AG04450 (cell line): ENCODE data around the gene HTR3B. TPM values are rescaled to one million over a fixed set of nuclear protein-coding genes. Genes with fewer than 3 reads are reported as not detected.

ENCODE experiments used
- CTCF ChIA-PET: fragments of 300-600, 350-600 bp; formaldehyde crosslinking; extraction: SDS; loops from one replicate; lab custom pipeline; 2022; ENCODE audit warnings: antibody characterized with exemption, inconsistent platforms; lab: Charles Lee
- POLR2A ChIA-PET: fragments of 350-600 bp; formaldehyde crosslinking; extraction: SDS; loops from one replicate; lab custom pipeline; 2021; ENCODE audit warnings: antibody characterized with exemption, inconsistent platforms; lab: Yijun Ruan, JAX
- DNase-seq: peaks from one replicate; pipeline ENCODE4 v3.0.0-alpha.2; 2011; ENCODE audit warnings: low read depth, low spot score
- H3K27ac ChIP-seq: one replicate; pipeline ENCODE4 v1.5.1; 2012; ENCODE audit warnings: low read depth, low read length, control low read depth
- H3K27me3 ChIP-seq: one replicate; pipeline ENCODE4 v1.6.0; 2012; ENCODE audit warnings: low read length; ENCODE audit not compliant: control insufficient read depth, insufficient read depth
- H3K4me3 ChIP-seq: 2 replicates; pipeline ENCODE4 v1.5.1; 2011; ENCODE audit warnings: mild to moderate bottlenecking, low read depth, low read length, control low read depth
- H3K9me3 ChIP-seq: 2 replicates; pipeline ENCODE4 v1.5.1; 2012; ENCODE audit warnings: low read length; ENCODE audit not compliant: control insufficient read depth, insufficient read depth
- CTCF ChIP-seq: IDR thresholded peaks from 2 replicates; pipeline ENCODE4 v1.5.1; 2011; ENCODE audit warnings: low read depth, low read length, control low read depth, inconsistent platforms
- polyA minus RNA-seq: library from RNA; depleted of rRNA, polyadenylated mRNA; stranded (reverse); fragments of >200 nt; gene quantifications from 2 replicates; pipeline ENCODE4 v1.2.3, GENCODE V29; 2011; rRNA and poly(A)+ RNA removed
- polyA plus RNA-seq: library from polyadenylated mRNA; depleted of rRNA; stranded (reverse); fragments of >200 nt; gene quantifications from 2 replicates; pipeline ENCODE4 v1.2.3, GENCODE V29; 2011; rRNA removed

The HTR3B gene
- polyA plus RNA-seq: not detected in 2 replicates
- not detected in 2 replicates for polyA minus RNA-seq

DNA sequence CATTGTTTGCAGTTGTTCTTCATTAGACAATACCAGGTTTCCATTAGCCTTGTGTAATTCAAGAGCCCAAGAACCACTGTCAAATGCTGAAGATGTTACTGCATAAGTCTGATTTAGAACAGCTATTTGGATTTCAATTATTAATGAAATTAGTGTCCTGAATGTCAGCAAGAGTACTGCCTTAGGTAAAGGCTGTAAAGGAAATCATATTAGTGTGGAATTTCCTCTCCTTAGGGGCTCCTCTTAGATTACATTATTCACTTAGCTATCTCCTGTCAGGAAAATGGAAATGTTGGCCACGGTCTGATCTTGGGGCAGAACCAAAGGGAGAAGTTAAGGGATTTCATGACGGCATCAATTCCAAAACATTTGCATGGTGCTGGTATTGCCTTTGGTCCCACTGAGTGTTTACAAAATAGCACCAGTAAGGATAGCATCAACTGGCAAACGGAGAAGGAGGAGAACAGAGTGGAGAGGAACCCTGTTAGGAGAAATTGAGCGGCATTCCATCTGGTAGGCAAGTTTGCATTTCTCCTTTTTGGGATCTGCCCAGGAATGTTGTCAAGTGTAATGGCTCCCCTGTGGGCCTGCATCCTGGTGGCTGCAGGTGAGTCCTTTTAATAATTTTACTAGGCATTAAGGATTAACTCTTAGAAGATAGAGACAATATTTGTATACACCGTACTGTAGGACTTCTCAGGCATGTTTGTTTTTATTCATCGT is at the start of gene HTR3B:
HTR3B (plus strand) TSS at position 418 of the 723 bp plus-strand sequence; CDS start at position 556, 138 bp downstream.
- POLR2A ChIA-PET: no interaction called here
- DNase-seq: no peak
- TF ChIP-seq CTCF: no peak
- Histone ChIP-seq H3K4me3 (no peak within 1 kb of the TSS), H3K9me3 (no peaks in the 10 kb centered on the region), H3K27ac (no peak within 1 kb of the TSS), H3K27me3 (no peaks in the 10 kb centered on the region)
- CTCF ChIA-PET: interaction anchor here (0.7 to 4.3 kb wide), 2 partner anchors 8 to 357 kb away, joined by 3 to 30 read pairs; no protein-coding TSS in a partner anchor

GRCh38 chr11:113855803-113856202 is 48.8 kb upstream of the HTR3B start:
- no peaks in the 10 kb centered on the region for H3K9me3 ChIP-seq
- TF ChIP-seq CTCF: no peak
- CTCF ChIA-PET: interaction anchor here (0.5 to 0.8 kb wide), 2 partner anchors 15 to 49 kb away, joined by 3 read pairs; no protein-coding TSS in a partner anchor
- H3K4me3 ChIP-seq: no peak overlapping the region
- H3K27me3 ChIP-seq: no peaks in the 10 kb centered on the region
- POLR2A ChIA-PET: no interaction called here
- no peak overlapping the region for H3K27ac ChIP-seq
- DNase-seq: no peak

DNA sequence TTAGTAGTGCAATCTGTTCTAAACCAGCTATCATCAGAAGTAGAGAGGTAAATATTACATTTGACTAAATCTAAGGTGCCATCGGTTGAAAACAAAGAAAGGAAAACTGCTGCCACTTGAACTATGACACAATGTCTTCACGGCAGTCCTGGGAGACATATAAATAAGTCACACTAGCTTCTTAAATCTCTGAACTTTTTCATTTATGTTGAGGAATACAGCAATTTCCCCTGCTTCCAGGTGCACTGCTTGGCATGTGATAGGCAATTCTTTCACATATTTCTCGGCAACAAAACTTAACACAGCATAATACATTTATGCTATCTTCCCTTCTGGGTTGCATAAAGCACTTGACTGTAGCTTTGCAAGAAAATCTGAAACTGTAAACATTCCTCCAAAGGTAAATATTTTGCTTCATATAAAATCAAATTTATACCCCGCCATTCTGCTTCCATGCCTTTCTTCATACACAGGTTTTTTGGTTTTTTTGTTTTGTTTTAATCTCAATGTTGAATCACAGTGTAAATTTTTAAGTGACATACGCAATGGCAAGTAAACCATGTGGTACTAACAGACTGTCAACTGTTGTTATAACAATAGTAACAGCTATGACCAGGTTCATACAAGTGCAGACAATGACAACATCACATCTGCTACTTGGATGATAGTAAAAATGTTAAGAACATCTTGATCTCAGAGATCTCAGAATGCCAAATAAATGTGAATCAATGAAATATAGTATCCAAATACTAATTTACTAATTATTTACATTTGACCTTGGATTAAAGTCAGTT is 47.4 kb upstream of the HTR3B start:
- Histone ChIP-seq H3K27me3 (no peaks in the 10 kb centered on the region), H3K27ac (no peak overlapping the region), H3K4me3 (no peak overlapping the region), H3K9me3 (no peaks in the 10 kb centered on the region)
- POLR2A ChIA-PET: interaction anchor here (0.6 kb wide), 1 partner anchor 12 kb away, joined by 4 read pairs; no protein-coding TSS in a partner anchor
- no peak for DNase-seq
- TF ChIP-seq CTCF: no peak
- CTCF ChIA-PET: no interaction called here

- no peak for TF ChIP-seq CTCF
- DNase-seq: no peak
- H3K4me3 ChIP-seq: no peak overlapping the region
- CTCF ChIA-PET: interaction anchor here (0.8 to 1.5 kb wide), 4 partner anchors 37 to 401 kb away, joined by 3 to 6 read pairs (median 4); partner anchors contain the start of gene ZW10
- H3K27me3 ChIP-seq: no peaks in the 10 kb centered on the region
- no peak overlapping the region for H3K27ac ChIP-seq
- H3K9me3 ChIP-seq: no peaks in the 10 kb centered on the region
- POLR2A ChIA-PET: no interaction called here
Observed at GRCh38 chr11:113859665-113860064, 44.9 kb upstream of the HTR3B start.
